HG03196 (cell line): ENCODE data around the gene TATDN2.

Experiments used
- ATAC-seq: cut with Tn5 transposase; IDR thresholded peaks from one replicate; pipeline ENCODE4 v1.9.1; 2021; ENCODE audit not compliant: unreplicated experiment

TATDN2 gene

GRCh38 chr3:10248184-10248983 is at the start of gene TATDN2:
TATDN2 (plus strand) TSS chr3:10248459; CDS start chr3:10249201, 742 bp downstream.
- ATAC-seq, result peak; percentile 96

GRCh38 chr3:10198761-10199649 is 49.3 kb upstream of the TATDN2 start:
- peak; percentile 75 for ATAC-seq

- ATAC-seq, result no peak
These were observed 43.3 kb upstream of the TATDN2 start for GRCh38 chr3:10204921-10205320.

GRCh38 chr3:10205451-10206165 is 42.7 kb upstream of the TATDN2 start:
- ATAC-seq, result no peak

GRCh38 chr3:10206166-10206511 is 42.1 kb upstream of the TATDN2 start:
- no peak for ATAC-seq

GRCh38 chr3:10213156-10213792 is 35.0 kb upstream of the TATDN2 start:
- no peak for ATAC-seq

GRCh38 chr3:10215578-10216368 is 32.5 kb upstream of the TATDN2 start:
- ATAC-seq, result no peak

GRCh38 chr3:10217359-10217758 is 30.9 kb upstream of the TATDN2 start:
- no peak for ATAC-seq

- no peak for ATAC-seq
These were observed 28.5 kb upstream of the TATDN2 start for GRCh38 chr3:10219737-10220136.

- ATAC-seq, result peak; percentile 57
These were observed 24.3 kb upstream of the TATDN2 start for GRCh38 chr3:10223676-10224639.

- ATAC-seq, result peak; percentile 33
These were observed 23.2 kb upstream of the TATDN2 start for GRCh38 chr3:10224794-10225665.

- no peak for ATAC-seq
These were observed 22.0 kb upstream of the TATDN2 start for GRCh38 chr3:10226293-10226692.

GRCh38 chr3:10228248-10228950 is 19.9 kb upstream of the TATDN2 start:
- ATAC-seq, result no peak

GRCh38 chr3:10229576-10229975 is 18.7 kb upstream of the TATDN2 start:
- ATAC-seq, result no peak

- ATAC-seq, result no peak
These were observed 16.1 kb upstream of the TATDN2 start for GRCh38 chr3:10232137-10232536.

- no peak for ATAC-seq
These were observed 14.3 kb upstream of the TATDN2 start for GRCh38 chr3:10233988-10234387.

GRCh38 chr3:10234526-10235230 is 13.6 kb upstream of the TATDN2 start:
- no peak for ATAC-seq
